ENCODE measurements around the gene CFAP43. TPM values are rescaled to one million over a fixed set of nuclear protein-coding genes. Genes with fewer than 3 reads are reported as not detected.

Gene CFAP43
- total and polyA plus RNA-seq, 10 of the 15 experiments (the other 5 are each of a cell fraction or from before 2014, with no cell fraction given), result 0.06 to 0.14 (median 0.10) TPM; not detected in 5

DNA sequence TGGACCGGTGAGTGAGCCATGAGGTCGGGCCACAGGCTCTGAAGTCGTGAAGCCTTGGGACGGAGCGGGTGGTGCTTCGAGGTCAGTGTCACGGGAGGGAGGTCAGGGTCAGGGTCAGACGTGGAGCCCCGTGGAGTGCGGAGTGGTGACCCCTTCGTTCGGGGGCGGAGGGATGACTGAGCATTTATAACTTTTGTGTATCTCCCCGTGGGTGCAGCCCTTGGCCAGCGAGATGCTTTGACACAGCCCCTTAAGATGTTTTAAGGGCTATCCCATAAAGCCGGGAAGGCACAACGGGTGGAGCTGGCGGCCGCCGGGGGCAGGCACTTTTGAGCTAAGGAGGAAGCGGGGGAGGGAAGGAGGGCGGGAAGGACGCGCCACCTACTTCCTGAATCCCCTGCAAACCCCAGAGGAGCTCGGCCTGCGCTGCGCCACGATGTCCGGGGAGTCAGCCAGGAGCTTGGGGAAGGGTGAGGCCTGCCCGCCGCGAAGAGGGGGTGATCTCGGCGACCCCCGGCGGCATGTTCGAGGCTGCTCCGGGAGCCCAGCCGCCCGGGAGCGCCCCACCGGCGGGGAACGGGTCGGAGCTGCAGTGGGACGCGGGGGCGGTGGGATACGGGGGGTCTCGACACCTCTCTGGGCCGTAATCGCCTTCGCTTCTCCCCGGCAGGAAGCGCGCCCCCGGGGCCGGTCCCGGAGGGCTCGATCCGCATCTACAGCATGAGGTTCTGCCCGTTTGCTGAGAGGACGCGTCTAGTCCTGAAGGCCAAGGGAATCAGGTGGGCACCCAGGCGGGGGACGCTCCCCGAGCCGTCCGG lies 22.5 kb upstream of the CFAP43 start, which contains the start of gene GSTO1 (continued):
- TF ChIP-seq, protein P1, sequence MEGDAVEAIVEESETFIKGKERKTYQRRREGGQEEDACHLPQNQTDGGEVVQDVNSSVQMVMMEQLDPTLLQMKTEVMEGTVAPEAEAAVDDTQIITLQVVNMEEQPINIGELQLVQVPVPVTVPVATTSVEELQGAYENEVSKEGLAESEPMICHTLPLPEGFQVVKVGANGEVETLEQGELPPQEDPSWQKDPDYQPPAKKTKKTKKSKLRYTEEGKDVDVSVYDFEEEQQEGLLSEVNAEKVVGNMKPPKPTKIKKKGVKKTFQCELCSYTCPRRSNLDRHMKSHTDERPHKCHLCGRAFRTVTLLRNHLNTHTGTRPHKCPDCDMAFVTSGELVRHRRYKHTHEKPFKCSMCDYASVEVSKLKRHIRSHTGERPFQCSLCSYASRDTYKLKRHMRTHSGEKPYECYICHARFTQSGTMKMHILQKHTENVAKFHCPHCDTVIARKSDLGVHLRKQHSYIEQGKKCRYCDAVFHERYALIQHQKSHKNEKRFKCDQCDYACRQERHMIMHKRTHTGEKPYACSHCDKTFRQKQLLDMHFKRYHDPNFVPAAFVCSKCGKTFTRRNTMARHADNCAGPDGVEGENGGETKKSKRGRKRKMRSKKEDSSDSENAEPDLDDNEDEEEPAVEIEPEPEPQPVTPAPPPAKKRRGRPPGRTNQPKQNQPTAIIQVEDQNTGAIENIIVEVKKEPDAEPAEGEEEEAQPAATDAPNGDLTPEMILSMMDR (IDR thresholded peaks at IDR 0.05 in 2 of 3, conservative IDR thresholded peaks at IDR 0.05 in 1 of 3; ENCODE audit: control insufficient read depth in 2 of 3, extremely low read depth in 1 of 3, insufficient read depth in 1 of 3, low read depth in 3 of 3, low read length in 3 of 3), result peak in 1 of 3 experiments; percentile 18; a peak in 1 of 6 replicates
- TF ChIP-seq TCF7 (IDR thresholded peaks at IDR 0.05; ENCODE audit: borderline replicate concordance) (no peak), MTA2 (IDR thresholded peaks at IDR 0.05; ENCODE audit: low read depth) (no peak), STAT3 (IDR thresholded peaks at IDR 0.05; ENCODE audit: low read depth, low read length) (no peak), CHD4 (IDR thresholded peaks at IDR 0.05) (no peak), SP1 (IDR thresholded peaks at IDR 0.05; ENCODE audit: low read depth, low read length) (no peak), SIX5 (IDR thresholded peaks at IDR 0.05; ENCODE audit: low read depth, low read length, severe bottlenecking) (no peak), BCL11A (IDR thresholded peaks at IDR 0.05; ENCODE audit: low read depth, low read length) (no peak), CHD1 (IDR thresholded peaks at IDR 0.05; ENCODE audit: low read depth, low read length) (no peak), CEBPB (IDR thresholded peaks at IDR 0.05; ENCODE audit: borderline replicate concordance in 1 of 2, low read depth in 2 of 2, low read length in 2 of 2) (no peak), BMI1 (IDR thresholded peaks at IDR 0.05; ENCODE audit: borderline replicate concordance) (no peak), BHLHE40 (IDR thresholded peaks at IDR 0.05; ENCODE audit: borderline replicate concordance in 1 of 2, low read depth in 2 of 2, low read length in 1 of 2) (no peak), RAD51 (IDR thresholded peaks at IDR 0.05) (no peak), STAT1 (conservative IDR thresholded peaks at IDR 0.05) (no peak)
- TF ChIP-seq, protein P2, sequence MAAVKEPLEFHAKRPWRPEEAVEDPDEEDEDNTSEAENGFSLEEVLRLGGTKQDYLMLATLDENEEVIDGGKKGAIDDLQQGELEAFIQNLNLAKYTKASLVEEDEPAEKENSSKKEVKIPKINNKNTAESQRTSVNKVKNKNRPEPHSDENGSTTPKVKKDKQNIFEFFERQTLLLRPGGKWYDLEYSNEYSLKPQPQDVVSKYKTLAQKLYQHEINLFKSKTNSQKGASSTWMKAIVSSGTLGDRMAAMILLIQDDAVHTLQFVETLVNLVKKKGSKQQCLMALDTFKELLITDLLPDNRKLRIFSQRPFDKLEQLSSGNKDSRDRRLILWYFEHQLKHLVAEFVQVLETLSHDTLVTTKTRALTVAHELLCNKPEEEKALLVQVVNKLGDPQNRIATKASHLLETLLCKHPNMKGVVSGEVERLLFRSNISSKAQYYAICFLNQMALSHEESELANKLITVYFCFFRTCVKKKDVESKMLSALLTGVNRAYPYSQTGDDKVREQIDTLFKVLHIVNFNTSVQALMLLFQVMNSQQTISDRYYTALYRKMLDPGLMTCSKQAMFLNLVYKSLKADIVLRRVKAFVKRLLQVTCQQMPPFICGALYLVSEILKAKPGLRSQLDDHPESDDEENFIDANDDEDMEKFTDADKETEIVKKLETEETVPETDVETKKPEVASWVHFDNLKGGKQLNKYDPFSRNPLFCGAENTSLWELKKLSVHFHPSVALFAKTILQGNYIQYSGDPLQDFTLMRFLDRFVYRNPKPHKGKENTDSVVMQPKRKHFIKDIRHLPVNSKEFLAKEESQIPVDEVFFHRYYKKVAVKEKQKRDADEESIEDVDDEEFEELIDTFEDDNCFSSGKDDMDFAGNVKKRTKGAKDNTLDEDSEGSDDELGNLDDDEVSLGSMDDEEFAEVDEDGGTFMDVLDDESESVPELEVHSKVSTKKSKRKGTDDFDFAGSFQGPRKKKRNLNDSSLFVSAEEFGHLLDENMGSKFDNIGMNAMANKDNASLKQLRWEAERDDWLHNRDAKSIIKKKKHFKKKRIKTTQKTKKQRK (IDR thresholded peaks at IDR 0.05; ENCODE audit: low read depth, low read length), result no peak
- TF ChIP-seq, protein P3, sequence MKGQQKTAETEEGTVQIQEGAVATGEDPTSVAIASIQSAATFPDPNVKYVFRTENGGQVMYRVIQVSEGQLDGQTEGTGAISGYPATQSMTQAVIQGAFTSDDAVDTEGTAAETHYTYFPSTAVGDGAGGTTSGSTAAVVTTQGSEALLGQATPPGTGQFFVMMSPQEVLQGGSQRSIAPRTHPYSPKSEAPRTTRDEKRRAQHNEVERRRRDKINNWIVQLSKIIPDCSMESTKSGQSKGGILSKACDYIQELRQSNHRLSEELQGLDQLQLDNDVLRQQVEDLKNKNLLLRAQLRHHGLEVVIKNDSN (IDR thresholded peaks at IDR 0.05; ENCODE audit: borderline replicate concordance, extremely low read length, insufficient read depth, low read depth, low read length), result no peak
- TF ChIP-seq, protein P4, sequence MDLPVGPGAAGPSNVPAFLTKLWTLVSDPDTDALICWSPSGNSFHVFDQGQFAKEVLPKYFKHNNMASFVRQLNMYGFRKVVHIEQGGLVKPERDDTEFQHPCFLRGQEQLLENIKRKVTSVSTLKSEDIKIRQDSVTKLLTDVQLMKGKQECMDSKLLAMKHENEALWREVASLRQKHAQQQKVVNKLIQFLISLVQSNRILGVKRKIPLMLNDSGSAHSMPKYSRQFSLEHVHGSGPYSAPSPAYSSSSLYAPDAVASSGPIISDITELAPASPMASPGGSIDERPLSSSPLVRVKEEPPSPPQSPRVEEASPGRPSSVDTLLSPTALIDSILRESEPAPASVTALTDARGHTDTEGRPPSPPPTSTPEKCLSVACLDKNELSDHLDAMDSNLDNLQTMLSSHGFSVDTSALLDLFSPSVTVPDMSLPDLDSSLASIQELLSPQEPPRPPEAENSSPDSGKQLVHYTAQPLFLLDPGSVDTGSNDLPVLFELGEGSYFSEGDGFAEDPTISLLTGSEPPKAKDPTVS (IDR thresholded peaks at IDR 0.05; ENCODE audit: low read depth, low read length), result no peak
- TF ChIP-seq, protein P5, sequence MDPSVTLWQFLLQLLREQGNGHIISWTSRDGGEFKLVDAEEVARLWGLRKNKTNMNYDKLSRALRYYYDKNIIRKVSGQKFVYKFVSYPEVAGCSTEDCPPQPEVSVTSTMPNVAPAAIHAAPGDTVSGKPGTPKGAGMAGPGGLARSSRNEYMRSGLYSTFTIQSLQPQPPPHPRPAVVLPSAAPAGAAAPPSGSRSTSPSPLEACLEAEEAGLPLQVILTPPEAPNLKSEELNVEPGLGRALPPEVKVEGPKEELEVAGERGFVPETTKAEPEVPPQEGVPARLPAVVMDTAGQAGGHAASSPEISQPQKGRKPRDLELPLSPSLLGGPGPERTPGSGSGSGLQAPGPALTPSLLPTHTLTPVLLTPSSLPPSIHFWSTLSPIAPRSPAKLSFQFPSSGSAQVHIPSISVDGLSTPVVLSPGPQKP (IDR thresholded peaks at IDR 0.05; ENCODE audit: low read depth, low read length), result no peak

Measured in GM12878 (cell line).